Middle frontal gyrus (tissue), 1 donor: ENCODE data around the gene UQCR11.
A peak's percentile ranks its signal among the peaks of the same experiment; 100 is the strongest.

ENCODE experiments used
- DNase-seq: peaks from one replicate; pipeline ENCODE4 v3.0.0-alpha.2; 2015; ENCODE audit warnings: low spot score; ENCODE audit errors: extremely low spot score

Gene UQCR11

GRCh38 chr19:1569997-1570396 lies 35.3 kb downstream of the UQCR11 start:
- DNase-seq, result no peak

GRCh38 chr19:1568320-1569019 lies 36.8 kb downstream of the UQCR11 start, which contains the start of gene MEX3D:
Gene MEX3D, minus strand, starts transcription at chr19:1568325. Its CDS starts 267 bp downstream, at chr19:1568058.
- peak; percentile 27 for DNase-seq

GRCh38 chr19:1567848-1568227 lies 37.4 kb downstream of the UQCR11 start:
- no peak for DNase-seq

- DNase-seq, result no peak
These were observed 38.0 kb downstream of the UQCR11 start for GRCh38 chr19:1567116-1567847.

GRCh38 chr19:1566392-1567115 lies 38.7 kb downstream of the UQCR11 start:
- peak; percentile 74 for DNase-seq

GRCh38 chr19:1563251-1563650 lies 42.0 kb downstream of the UQCR11 start:
- DNase-seq, result no peak

- no peak for DNase-seq
These were observed 43.9 kb downstream of the UQCR11 start for GRCh38 chr19:1561236-1561842.

- no peak for DNase-seq
These were observed 44.9 kb downstream of the UQCR11 start for GRCh38 chr19:1560286-1560882.

- no peak for DNase-seq
These were observed 46.7 kb downstream of the UQCR11 start for GRCh38 chr19:1558552-1558951.

- DNase-seq, result no peak
These were observed 48.7 kb downstream of the UQCR11 start for GRCh38 chr19:1556390-1557070.

- DNase-seq, result no peak
These were observed 49.5 kb downstream of the UQCR11 start for GRCh38 chr19:1555487-1556389.

- no peak for DNase-seq
These were observed 50.3 kb downstream of the UQCR11 start for GRCh38 chr19:1554968-1555367.

GRCh38 chr19:1553415-1553814 lies 51.8 kb downstream of the UQCR11 start:
- DNase-seq, result no peak

- no peak for DNase-seq
These were observed 53.9 kb downstream of the UQCR11 start for GRCh38 chr19:1551068-1552040.

GRCh38 chr19:1549332-1549945 lies 55.8 kb downstream of the UQCR11 start:
- no peak for DNase-seq
